T-helper 17 cell (primary cell): ENCODE measurements around the gene STARD13. TPM values are rescaled to one million over a fixed set of nuclear protein-coding genes. Genes with fewer than 3 reads are reported as not detected.
"Not testable (repeated sequence)": the region's sequence is repeated elsewhere in the genome, so short reads cannot be mapped to it uniquely, and the experiment has no call there.

Experiments
- ATAC-seq: fragments of 150-1000 bp; cut with Tn5 transposase; 2 replicates; pipeline ENCODE4 v1.10.0; 2021; ENCODE audit warnings: mild to moderate bottlenecking, moderate library complexity
- DNase-seq, 3 donors: peaks; one replicate each; pipeline versions ENCODE4 v3.0.0 to v3.0.0-alpha.2; 2020 to 2021
- H3K9me3 ChIP-seq: one replicate; pipeline ENCODE4 v1.7.0; 2013; ENCODE audit warnings: low read length, mild to moderate bottlenecking; ENCODE audit not compliant: control insufficient read depth, poor library complexity, severe bottlenecking
- H3K27ac Mint-ChIP-seq: one replicate; pipeline ENCODE4 v1.8.0; 2022; ENCODE audit warnings: mild to moderate bottlenecking, moderate library complexity, mixed read lengths
- H3K27me3 Mint-ChIP-seq: one replicate; pipeline ENCODE4 v1.8.0; 2022; ENCODE audit warnings: mixed read lengths
- H3K36me3 Mint-ChIP-seq: one replicate; pipeline ENCODE4 v1.8.0; 2022; ENCODE audit warnings: low read depth, mixed read lengths
- H3K4me1 Mint-ChIP-seq: one replicate; pipeline ENCODE4 v1.8.0; 2022; ENCODE audit warnings: mild to moderate bottlenecking, mixed read lengths
- H3K4me3 Mint-ChIP-seq: one replicate; pipeline ENCODE4 v1.8.0; 2022; ENCODE audit warnings: mild to moderate bottlenecking, moderate library complexity, mixed read lengths
- total RNA-seq, 4 donors: library from RNA in 2 of 4; stranded (reverse) in 2 of 4; gene quantifications; one replicate each; pipeline ENCODE4 v1.2.3 and lab custom pipeline; 2022 to 2026

STARD13 gene
- total RNA-seq, 2 donors from 2014 or later: not detected

DNA sequence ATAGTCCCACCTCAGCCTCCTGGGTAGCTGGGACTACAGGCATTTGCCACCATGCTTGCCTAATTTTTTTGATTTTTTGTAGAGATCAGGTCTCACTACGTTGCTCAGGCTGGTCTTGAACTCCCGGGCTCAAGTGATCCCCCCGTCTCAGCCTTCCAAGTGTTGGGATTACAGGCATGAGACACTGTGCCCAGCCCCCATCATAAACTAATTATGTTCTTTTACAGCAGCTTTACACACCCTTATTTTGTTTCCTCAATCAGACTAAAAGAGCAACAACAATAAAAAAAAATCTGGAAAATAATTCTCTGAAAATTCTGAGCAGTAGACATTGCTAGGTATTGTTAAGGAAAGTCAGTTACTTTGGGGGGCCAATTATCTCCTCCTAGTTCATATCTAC, 35.7 kb downstream of the STARD13 start:
- Mint-ChIP-seq H3K4me1 (no peaks in the 10 kb centered on the region), H3K4me3 (no peak overlapping the region), H3K27ac (no peak overlapping the region), H3K36me3 (peaks cover 5% of the 10 kb centered on the region), H3K27me3 (peaks cover 27% of the 10 kb centered on the region)
- no peaks in the 10 kb centered on the region for H3K9me3 ChIP-seq
- DNase-seq: no peak
- no peak for ATAC-seq

DNA sequence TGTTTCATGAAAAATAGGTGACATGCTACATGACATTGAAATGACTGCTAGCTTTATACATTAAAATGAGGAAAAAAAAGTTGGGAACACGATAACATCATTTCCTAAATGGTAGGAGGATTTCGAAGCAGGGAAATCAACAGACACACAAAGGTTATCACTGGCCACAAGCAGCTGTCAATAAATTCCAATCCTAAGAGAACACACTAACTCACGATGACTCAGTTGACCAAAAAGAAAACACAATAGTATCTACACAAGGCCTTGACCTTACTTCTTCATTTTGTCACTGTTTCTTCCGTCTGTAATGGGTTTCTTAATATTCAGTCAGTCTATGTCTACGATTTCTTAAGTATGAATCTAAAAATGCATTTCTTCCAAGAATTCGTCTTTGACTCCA, 36.5 kb downstream of the STARD13 start:
- Mint-ChIP-seq H3K4me1 (no peaks in the 10 kb centered on the region), H3K27me3 (peaks cover 28% of the 10 kb centered on the region), H3K4me3 (no peak overlapping the region), H3K27ac (no peak overlapping the region), H3K36me3 (peaks cover 5% of the 10 kb centered on the region)
- DNase-seq (no peak), ATAC-seq (no peak)
- H3K9me3 ChIP-seq: no peaks in the 10 kb centered on the region

DNA sequence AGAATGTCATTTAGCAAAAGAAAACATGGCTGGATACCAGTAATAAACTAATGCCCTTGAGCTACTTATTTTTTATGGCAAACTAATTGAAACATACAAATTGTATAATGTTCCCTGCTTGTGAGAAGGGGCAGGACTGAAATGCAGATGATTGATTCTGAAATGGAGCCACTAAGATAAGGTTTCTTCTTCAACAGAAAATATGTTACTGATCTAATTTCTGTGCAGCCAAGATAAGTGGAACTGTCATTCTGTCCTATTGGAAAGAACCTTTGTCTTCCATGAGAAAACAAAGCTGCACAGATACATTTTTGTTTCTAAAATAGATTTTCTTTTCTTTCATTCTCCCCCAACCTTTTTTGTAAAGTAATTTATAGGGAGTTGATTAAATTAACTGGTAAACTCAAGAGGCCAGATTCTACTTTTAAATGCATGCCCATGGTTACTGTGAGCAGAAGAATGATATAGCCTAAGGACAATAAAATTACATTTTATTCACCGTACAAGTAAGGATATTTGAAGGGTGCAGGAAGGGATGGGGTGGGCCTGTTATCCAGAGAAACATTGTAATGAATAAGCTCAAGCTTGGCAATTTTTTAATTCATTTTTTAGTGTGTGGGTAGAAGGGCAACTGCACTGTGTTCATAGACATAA, 39.9 kb downstream of the STARD13 start:
- ATAC-seq: no peak
- Mint-ChIP-seq H3K27me3 (peaks cover 14% of the 10 kb centered on the region), H3K27ac (no peak overlapping the region), H3K4me1 (no peaks in the 10 kb centered on the region), H3K36me3 (peaks cover 5% of the 10 kb centered on the region), H3K4me3 (no peak overlapping the region)
- no peaks in the 10 kb centered on the region for H3K9me3 ChIP-seq
- DNase-seq: no peak

DNA sequence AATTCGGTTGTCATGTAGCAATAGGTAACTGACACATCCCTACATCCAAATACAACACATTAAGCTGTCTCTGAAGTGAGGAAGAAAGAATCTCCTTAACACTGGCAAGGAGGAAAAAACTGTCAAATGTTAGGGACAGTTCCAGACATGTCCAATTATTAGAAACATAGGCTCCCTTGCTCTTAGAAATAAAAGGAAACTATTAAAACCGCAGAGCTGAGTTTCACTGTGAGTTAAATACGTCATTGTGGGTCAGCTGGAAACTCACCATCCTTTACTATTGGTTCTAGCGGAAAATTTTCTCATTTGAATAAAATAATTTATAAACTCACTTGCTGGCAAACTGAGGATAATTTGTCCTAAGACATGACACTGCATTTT, 40.7 kb downstream of the STARD13 start:
- no peak overlapping the region for H3K27ac Mint-ChIP-seq
- H3K27me3 Mint-ChIP-seq: peaks cover 14% of the 10 kb centered on the region
- no peak overlapping the region for H3K4me3 Mint-ChIP-seq
- no peaks in the 10 kb centered on the region for H3K9me3 ChIP-seq
- no peaks in the 10 kb centered on the region for H3K4me1 Mint-ChIP-seq
- H3K36me3 Mint-ChIP-seq: peaks cover 5% of the 10 kb centered on the region
- no peak for ATAC-seq
- DNase-seq: no peak

DNA sequence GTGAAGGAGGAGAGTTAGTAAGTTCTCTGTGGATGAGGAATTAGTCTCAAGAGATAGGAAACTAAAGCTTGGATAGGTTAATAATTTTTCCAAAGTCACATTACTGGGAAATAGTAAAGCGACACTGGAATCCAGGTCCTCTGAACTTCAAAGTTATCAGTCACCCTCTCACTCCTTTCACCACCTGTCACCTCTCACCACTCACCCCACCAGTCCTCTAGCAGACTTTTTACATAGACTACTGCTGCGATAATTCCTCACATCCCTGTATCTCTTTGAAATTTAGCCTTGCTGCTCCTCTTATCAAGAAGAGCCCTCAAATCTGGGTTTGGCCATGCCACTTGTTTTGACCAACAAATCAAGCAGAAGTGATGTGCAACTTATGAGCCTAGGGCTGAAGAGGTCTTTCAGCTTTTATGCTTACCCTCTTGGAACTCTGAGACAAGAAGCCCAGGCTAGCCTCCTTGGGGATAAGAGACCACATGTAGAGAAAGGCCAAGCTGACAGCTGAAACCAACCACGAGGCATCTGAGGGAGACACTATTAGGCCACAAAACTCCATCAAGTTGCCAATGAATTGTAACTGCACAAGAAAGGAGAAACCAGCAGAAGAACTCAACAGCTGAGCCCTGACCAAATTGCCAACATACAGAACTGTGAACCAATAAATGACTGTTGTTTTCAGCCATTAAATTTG, 41.2 kb downstream of the STARD13 start:
- Mint-ChIP-seq H3K36me3 (peaks cover 5% of the 10 kb centered on the region), H3K4me1 (no peaks in the 10 kb centered on the region), H3K27me3 (peaks cover 12% of the 10 kb centered on the region), H3K27ac (no peak overlapping the region), H3K4me3 (no peak overlapping the region)
- H3K9me3 ChIP-seq: no peaks in the 10 kb centered on the region
- no peak for ATAC-seq
- DNase-seq: no peak

DNA sequence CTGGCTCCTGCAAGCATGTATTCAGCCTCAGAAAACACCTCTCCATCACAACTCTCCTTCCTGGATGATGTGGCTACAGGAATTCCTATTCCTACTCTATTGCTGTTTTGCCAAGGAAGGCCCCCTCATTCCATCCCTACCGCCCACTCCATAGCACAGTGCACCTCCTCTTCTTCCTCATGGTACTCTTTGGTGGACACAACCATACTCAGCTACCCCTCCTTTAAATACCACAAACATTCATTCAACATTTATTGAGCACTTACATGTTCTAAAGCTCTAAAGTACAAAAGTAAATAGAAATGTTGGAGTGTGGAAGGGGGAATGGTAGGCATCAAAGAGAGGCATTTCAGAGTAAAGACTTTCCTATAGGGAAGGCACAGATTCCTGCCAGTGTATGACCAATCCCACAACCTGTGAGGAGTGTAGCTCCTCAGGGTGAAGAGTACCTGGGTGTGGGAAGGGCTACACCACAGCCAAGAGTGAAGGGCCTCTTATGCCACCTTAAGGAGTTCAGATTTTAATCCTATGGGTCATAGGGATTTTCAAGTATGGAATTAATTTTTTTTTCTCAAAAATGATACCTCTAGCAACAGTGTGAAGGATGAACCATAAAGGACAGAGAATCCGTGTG, 42.5 kb downstream of the STARD13 start:
- Mint-ChIP-seq H3K27me3 (peaks cover 10% of the 10 kb centered on the region), H3K4me3 (no peak overlapping the region), H3K27ac (no peak overlapping the region), H3K36me3 (peaks cover 2% of the 10 kb centered on the region), H3K4me1 (no peaks in the 10 kb centered on the region)
- no peaks in the 10 kb centered on the region for H3K9me3 ChIP-seq
- DNase-seq: no peak
- no peak for ATAC-seq

DNA sequence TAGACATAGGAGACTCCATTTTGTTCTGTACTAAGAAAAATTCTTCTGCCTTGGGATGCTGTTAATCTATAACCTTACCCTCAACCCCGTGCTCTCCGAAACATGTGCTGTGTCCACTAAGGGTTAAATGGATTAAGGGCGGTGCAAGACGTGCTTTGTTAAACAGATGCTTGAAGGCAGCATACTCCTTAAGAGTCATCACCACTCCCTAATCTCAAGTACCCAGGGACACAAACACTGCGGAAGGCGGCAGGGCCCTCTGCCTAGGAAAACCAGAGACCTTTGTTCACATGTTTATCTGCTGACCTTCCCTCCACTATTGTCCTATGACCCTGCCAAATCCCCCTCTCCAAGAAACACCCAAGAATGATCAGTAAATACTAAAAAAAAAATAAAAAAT, 43.2 kb downstream of the STARD13 start:
- DNase-seq: not testable (repeated sequence)

DNA sequence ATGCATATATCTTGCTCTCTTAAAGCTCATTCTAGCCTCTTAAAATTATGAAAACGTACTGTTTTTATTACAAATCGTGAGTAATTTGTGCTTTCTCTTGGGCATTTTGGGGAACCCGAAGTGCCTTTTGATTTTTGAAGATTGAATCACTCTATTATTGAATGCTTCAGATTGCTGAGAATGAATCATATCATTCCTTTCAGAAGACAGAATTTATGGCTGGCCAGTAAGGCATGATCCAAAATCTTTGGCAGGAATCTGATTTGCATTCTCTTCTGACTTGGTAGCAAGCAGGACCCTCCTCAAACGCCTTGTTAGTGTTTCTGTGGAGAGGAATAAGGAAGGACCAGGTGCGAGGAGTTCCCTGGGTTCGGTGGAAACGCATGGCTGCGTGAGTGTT, 49.5 kb downstream of the STARD13 start:
- no peaks in the 10 kb centered on the region for H3K9me3 ChIP-seq
- peaks cover 3% of the 10 kb centered on the region for H3K36me3 Mint-ChIP-seq
- DNase-seq: no peak
- no peak overlapping the region for H3K27ac Mint-ChIP-seq
- H3K27me3 Mint-ChIP-seq: peaks cover 12% of the 10 kb centered on the region
- H3K4me3 Mint-ChIP-seq: no peak overlapping the region
- ATAC-seq: no peak
- H3K4me1 Mint-ChIP-seq: no peaks in the 10 kb centered on the region

More for the DNA sequence above, 43.2 kb downstream of the STARD13 start:
- not testable (repeated sequence) for ATAC-seq, H3K4me1 Mint-ChIP-seq, H3K36me3 Mint-ChIP-seq, H3K4me3 Mint-ChIP-seq, H3K9me3 ChIP-seq, H3K27ac Mint-ChIP-seq
- H3K27me3 Mint-ChIP-seq: peaks cover 13% of the 10 kb centered on the region

DNA sequence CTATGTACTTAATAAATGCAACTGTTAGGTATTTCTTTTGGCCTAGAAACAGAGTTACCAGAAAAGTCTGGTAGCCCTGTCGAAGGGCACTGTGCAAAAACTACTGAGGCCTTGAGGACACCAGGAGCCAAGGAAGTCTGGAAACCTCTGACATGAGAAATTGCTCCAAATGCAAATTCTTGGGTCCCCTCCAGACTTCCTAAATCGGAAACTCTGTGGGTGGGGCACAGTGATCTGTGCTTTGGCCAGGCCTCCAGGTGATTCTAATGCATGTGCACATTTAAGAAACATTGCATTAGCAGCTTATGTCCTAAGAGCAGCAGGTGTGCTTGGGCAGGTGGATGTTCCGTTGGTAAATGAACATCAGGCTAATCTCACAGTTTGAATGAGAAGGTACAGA, 50.0 kb downstream of the STARD13 start:
- Mint-ChIP-seq H3K36me3 (peaks cover 3% of the 10 kb centered on the region), H3K4me3 (no peak overlapping the region), H3K27ac (no peak overlapping the region), H3K4me1 (peaks cover 2% of the 10 kb centered on the region), H3K27me3 (peaks cover 17% of the 10 kb centered on the region)
- ATAC-seq (no peak), DNase-seq (no peak)
- no peaks in the 10 kb centered on the region for H3K9me3 ChIP-seq

DNA sequence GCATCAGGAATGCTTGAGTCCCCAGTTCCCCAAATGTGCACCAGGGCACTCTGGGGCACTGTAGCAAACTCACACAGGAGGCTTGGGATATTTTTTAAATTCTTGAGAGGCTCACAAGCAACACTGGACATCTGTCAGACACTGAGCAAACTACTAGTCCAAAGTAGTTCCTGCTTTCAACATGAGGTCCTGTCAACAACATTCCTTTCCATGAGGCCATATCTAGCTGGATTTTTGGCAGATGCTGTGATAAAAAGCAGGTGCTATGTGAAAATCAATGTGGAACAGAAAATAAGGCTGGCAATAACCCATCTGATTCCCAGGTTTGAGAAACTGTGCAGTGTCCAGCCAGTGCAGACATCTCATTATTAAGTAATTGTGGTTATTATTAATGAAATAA, 50.5 kb downstream of the STARD13 start:
- no peak overlapping the region for H3K27ac Mint-ChIP-seq
- H3K9me3 ChIP-seq: no peaks in the 10 kb centered on the region
- H3K4me1 Mint-ChIP-seq: peaks cover 3% of the 10 kb centered on the region
- peaks cover 3% of the 10 kb centered on the region for H3K36me3 Mint-ChIP-seq
- DNase-seq (no peak), ATAC-seq (no peak)
- H3K27me3 Mint-ChIP-seq: peaks cover 20% of the 10 kb centered on the region
- no peak overlapping the region for H3K4me3 Mint-ChIP-seq

DNA sequence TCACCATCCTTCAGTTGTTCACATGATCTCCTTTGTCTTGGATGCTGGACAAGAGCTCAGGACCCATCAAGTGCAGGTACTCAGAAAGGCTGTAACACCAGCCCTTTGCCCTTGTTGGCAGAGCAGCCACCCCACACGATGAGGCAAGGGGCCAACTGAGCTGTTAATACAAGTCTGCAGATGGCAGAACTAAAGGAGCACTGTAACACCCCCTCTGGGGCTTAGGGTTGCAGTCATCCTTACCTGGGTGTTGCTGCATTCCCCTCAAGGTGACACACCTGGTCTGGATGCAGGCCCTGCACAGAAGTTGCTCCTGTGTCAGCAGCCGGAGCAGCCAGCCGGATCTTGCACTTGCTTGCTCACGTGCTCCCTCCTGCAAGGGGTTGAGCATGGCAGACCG, 52.0 kb downstream of the STARD13 start:
- H3K9me3 ChIP-seq: no peaks in the 10 kb centered on the region
- H3K4me3 Mint-ChIP-seq: no peak overlapping the region
- peaks cover 20% of the 10 kb centered on the region for H3K27me3 Mint-ChIP-seq
- ATAC-seq: no peak
- no peak overlapping the region for H3K27ac Mint-ChIP-seq
- H3K4me1 Mint-ChIP-seq: peaks cover 5% of the 10 kb centered on the region
- H3K36me3 Mint-ChIP-seq: peaks cover 3% of the 10 kb centered on the region
- no peak for DNase-seq

DNA sequence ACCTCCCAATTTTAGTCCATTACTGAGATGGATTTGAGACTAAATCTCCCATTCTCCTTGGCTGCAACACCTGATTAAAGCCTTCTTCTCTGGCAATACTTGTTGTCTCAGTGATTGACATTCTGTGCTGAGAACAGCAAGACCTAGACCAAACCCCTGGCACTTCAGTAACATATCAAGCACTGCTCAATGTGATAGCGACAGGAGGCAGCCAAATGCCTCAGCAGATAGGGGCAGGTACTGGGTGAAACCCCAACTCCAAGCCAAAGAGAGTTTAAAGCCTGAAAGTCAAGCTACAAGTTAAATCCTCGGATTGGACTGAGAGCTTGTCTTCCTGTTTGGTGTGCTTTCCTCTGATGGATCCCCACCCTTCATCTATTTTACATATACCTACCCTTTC, 52.7 kb downstream of the STARD13 start:
- no peak for ATAC-seq
- Mint-ChIP-seq H3K4me3 (no peak overlapping the region), H3K4me1 (peaks cover 6% of the 10 kb centered on the region), H3K27me3 (peaks cover 21% of the 10 kb centered on the region), H3K36me3 (peaks cover 3% of the 10 kb centered on the region), H3K27ac (no peak overlapping the region)
- no peak for DNase-seq
- no peaks in the 10 kb centered on the region for H3K9me3 ChIP-seq

DNA sequence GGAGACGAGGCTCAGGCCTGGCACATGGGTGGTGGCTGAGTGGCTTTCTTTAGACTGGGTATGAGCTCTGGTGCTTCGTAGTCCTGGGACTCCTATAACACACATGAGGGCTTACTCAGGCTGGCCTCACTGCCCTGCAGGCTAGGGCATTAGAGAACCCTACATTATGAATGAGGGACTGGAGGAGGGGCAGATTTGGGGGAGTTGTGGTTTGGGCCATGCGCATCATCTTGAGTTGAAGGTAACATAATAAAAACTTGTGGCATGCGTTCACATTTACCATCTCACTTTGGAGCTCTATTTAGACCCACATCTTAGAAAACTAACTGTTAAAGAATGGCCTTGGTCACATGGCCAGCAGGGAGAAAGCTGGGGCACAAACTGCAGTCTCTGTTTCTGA, 54.2 kb downstream of the STARD13 start:
- H3K4me1 Mint-ChIP-seq: peaks cover 8% of the 10 kb centered on the region
- DNase-seq: no peak
- ATAC-seq: no peak
- H3K27me3 Mint-ChIP-seq: peaks cover 22% of the 10 kb centered on the region
- H3K9me3 ChIP-seq: no peaks in the 10 kb centered on the region
- H3K4me3 Mint-ChIP-seq: no peak overlapping the region
- no peaks in the 10 kb centered on the region for H3K36me3 Mint-ChIP-seq
- H3K27ac Mint-ChIP-seq: no peak overlapping the region
